ENCODE data around the gene OLFM1. TPM values are rescaled to one million over a fixed set of nuclear protein-coding genes. Genes with fewer than 3 reads are reported as not detected.

The OLFM1 gene
- total RNA-seq, 1 donor from 2014 or later = 0.83 TPM

GRCh38 chr9:135040892-135041291 is 46.6 kb upstream of the OLFM1 start:
- H3K27ac Mint-ChIP-seq (ENCODE audit: unreplicated experiment) = no peak overlapping the region
- no peaks in the 10 kb centered on the region for H3K9me3 Mint-ChIP-seq (ENCODE audit: unreplicated experiment)
- H3K4me1 Mint-ChIP-seq (ENCODE audit: unreplicated experiment) = no peaks in the 10 kb centered on the region
- H3K36me3 Mint-ChIP-seq (ENCODE audit: unreplicated experiment) = no peaks in the 10 kb centered on the region
- no peak overlapping the region for H3K4me3 Mint-ChIP-seq (ENCODE audit: unreplicated experiment)
- TF ChIP-seq, protein P1, sequence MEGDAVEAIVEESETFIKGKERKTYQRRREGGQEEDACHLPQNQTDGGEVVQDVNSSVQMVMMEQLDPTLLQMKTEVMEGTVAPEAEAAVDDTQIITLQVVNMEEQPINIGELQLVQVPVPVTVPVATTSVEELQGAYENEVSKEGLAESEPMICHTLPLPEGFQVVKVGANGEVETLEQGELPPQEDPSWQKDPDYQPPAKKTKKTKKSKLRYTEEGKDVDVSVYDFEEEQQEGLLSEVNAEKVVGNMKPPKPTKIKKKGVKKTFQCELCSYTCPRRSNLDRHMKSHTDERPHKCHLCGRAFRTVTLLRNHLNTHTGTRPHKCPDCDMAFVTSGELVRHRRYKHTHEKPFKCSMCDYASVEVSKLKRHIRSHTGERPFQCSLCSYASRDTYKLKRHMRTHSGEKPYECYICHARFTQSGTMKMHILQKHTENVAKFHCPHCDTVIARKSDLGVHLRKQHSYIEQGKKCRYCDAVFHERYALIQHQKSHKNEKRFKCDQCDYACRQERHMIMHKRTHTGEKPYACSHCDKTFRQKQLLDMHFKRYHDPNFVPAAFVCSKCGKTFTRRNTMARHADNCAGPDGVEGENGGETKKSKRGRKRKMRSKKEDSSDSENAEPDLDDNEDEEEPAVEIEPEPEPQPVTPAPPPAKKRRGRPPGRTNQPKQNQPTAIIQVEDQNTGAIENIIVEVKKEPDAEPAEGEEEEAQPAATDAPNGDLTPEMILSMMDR (IDR thresholded peaks at IDR 0.05) = no peak
- DNase-seq (ENCODE audit: extremely low spot score, unreplicated experiment) = peak; percentile 56
- peaks cover 16% of the 10 kb centered on the region for H3K27me3 Mint-ChIP-seq (ENCODE audit: unreplicated experiment)

- Mint-ChIP-seq H3K36me3 (ENCODE audit: unreplicated experiment) (no peaks in the 10 kb centered on the region), H3K4me3 (ENCODE audit: unreplicated experiment) (no peak overlapping the region), H3K27ac (ENCODE audit: unreplicated experiment) (no peak overlapping the region), H3K4me1 (ENCODE audit: unreplicated experiment) (no peaks in the 10 kb centered on the region), H3K9me3 (ENCODE audit: unreplicated experiment) (no peaks in the 10 kb centered on the region), H3K27me3 (ENCODE audit: unreplicated experiment) (peaks cover 16% of the 10 kb centered on the region)
- TF ChIP-seq, protein P1 (IDR thresholded peaks at IDR 0.05) = no peak
- peak; percentile 53 for DNase-seq (ENCODE audit: extremely low spot score, unreplicated experiment)
Observed at GRCh38 chr9:135043345-135043744, 44.1 kb upstream of the OLFM1 start.

- peaks cover 16% of the 10 kb centered on the region for H3K27me3 Mint-ChIP-seq (ENCODE audit: unreplicated experiment)
Observed at GRCh38 chr9:135045264-135045927, 42.1 kb upstream of the OLFM1 start.

DNA sequence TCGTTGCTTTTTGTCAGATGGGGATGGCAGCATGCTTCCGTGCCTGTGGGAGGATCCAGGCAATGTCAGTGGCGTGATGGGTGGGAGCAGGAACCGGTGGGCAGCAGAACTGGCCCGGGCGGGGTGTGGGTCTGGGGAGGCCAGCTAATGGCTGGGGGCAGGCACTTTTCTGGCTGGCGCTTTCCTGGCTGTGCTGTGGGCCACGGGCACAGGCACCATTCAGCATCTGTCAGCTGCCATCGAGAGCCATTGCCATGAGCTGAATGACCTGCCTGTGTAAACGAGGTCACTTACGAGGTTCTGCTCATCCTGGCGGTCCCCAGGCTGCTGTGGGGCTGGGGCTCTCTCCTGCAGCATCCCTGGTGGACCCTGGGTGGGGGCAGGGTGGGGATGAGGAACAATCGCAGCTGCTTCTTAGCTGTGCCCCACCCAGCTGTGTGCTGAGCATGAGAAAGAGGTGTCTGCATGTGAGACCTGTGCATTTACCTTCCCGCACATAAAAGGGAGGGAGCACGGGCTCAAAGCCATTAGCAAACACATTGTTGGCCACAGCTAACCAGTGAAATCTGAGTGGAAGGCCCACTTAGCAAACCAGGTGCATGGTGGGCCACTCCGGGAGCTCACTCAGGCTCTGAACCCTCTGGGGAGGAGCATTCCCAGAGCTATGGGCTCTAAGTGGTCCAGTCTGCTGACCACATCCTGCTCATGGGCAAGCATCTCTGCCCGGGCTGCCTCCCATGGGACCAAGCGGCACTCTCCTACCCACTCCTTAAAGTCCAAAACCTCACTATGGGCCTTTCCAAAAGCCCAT is 41.3 kb upstream of the OLFM1 start:
- Mint-ChIP-seq H3K4me3 (ENCODE audit: unreplicated experiment) (no peak overlapping the region), H3K27me3 (ENCODE audit: unreplicated experiment) (peaks cover 11% of the 10 kb centered on the region), H3K36me3 (ENCODE audit: unreplicated experiment) (no peaks in the 10 kb centered on the region), H3K4me1 (ENCODE audit: unreplicated experiment) (no peaks in the 10 kb centered on the region), H3K27ac (ENCODE audit: unreplicated experiment) (no peak overlapping the region), H3K9me3 (ENCODE audit: unreplicated experiment) (no peaks in the 10 kb centered on the region)
- peak; percentile 65 for DNase-seq (ENCODE audit: extremely low spot score, unreplicated experiment)
- TF ChIP-seq, protein P1 (IDR thresholded peaks at IDR 0.05) = no peak

More at GRCh38 chr9:135045264-135045927, 42.1 kb upstream of the OLFM1 start:
- DNase-seq (ENCODE audit: extremely low spot score, unreplicated experiment) = peak; percentile 83
- H3K4me3 Mint-ChIP-seq (ENCODE audit: unreplicated experiment) = no peak overlapping the region
- no peaks in the 10 kb centered on the region for H3K36me3 Mint-ChIP-seq (ENCODE audit: unreplicated experiment)
- H3K4me1 Mint-ChIP-seq (ENCODE audit: unreplicated experiment) = no peaks in the 10 kb centered on the region
- H3K9me3 Mint-ChIP-seq (ENCODE audit: unreplicated experiment) = no peaks in the 10 kb centered on the region
- H3K27ac Mint-ChIP-seq (ENCODE audit: unreplicated experiment) = no peak overlapping the region
- TF ChIP-seq, protein P1 (IDR thresholded peaks at IDR 0.05) = no peak

- Mint-ChIP-seq H3K36me3 (ENCODE audit: unreplicated experiment) (no peaks in the 10 kb centered on the region), H3K9me3 (ENCODE audit: unreplicated experiment) (no peaks in the 10 kb centered on the region), H3K4me3 (ENCODE audit: unreplicated experiment) (no peak overlapping the region), H3K27me3 (ENCODE audit: unreplicated experiment) (peaks cover 11% of the 10 kb centered on the region), H3K27ac (ENCODE audit: unreplicated experiment) (no peak overlapping the region), H3K4me1 (ENCODE audit: unreplicated experiment) (no peaks in the 10 kb centered on the region)
- peak; percentile 80 for DNase-seq (ENCODE audit: extremely low spot score, unreplicated experiment)
- TF ChIP-seq, protein P1 (IDR thresholded peaks at IDR 0.05) = no peak
Observed at GRCh38 chr9:135046739-135047350, 40.6 kb upstream of the OLFM1 start.
